GM18909 (cell line): ENCODE data around the gene METTL18.
"Not testable (repeated sequence)": the region's sequence is repeated elsewhere in the genome, so short reads cannot be mapped to it uniquely, and the experiment has no call there.

Experiments used
- ATAC-seq: cut with Tn5 transposase; IDR thresholded peaks from one replicate; pipeline ENCODE4 v1.9.1; 2021; ENCODE audit warnings: mild to moderate bottlenecking; ENCODE audit not compliant: unreplicated experiment, poor library complexity

Gene METTL18

DNA sequence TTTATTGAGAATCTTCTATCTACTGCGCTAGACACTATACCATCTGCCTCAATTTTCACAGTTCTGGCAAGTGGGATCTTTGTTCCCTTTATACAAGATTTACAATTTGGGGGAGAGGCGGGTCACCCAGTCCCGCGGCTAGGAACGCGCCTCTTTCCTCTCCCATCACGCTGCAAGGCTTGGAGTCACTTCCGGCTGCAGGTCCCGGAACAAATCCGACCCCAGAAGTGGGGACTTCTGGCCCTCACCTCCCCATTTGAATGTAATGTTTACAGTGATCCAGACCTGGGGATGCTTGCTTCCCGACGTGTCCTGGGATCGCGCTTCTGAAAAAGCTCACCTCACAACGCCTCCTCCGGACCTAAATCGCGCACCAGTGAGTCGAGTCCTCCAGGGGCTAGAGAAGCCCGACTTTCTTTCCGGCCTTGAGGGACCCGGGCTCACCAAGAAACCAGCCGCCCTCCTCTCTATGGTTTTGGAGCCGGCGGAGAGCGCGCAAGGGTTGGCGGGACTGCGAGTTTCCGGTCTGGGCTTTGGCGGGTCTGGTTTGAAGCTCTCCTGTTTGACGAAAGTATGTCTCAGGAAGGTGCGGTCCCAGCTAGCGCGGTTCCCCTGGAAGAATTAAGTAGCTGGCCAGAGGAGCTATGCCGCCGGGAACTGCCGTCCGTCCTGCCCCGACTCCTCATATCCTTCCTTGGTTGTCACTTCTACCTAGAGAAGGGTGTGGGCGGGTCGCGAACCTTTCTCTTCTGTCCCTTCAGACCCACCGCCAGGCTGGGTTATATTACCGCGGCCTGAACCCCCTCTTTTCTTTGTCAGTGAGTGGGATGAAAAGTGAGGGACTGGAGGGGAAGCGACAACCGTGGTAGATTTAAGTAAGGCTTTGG is at the start of gene METTL18:
METTL18 (minus strand) TSS at position 378 of the 887 bp plus-strand sequence. CDS start 1,212 bp downstream, outside the sequence.
- ATAC-seq, result peak; percentile 96

DNA sequence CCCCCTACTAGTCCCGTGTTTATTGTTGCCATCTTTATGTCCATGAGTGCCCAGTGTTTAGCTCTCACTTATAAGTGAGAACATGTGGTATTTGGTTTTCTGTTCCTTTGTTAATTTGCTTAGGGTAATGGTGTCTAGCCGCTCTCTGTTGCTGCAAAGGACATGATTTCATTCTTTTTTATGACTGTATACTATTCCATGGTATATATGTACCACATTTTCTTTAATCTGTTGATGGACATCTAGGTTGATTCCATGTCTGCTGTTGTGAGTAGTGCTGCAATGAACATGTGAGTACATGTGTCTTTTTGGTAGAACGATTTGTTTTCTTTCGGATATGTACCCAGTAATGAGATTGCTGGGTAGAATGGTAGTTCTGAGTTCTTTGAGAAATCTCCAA is 44.2 kb upstream of the METTL18 start:
- ATAC-seq, result no peak

DNA sequence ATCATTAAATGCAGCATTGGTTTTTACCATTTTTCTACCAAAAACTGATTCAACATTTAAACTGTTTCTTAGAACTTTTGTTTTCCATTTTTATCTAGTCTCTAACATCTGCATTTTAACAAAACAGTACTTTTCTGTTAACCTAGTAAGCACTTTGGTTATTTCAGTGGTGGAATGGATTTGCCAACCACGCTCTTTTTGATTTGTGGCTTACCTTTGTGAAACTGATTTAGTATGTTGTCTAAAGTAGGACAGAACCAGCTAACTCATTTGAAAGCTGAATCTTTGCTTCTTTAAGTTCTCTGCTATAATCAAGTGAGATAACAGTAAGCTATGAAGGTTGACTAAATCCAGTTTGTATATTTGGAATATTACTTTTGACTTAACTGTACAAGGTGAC is 41.5 kb upstream of the METTL18 start:
- ATAC-seq, result no peak

DNA sequence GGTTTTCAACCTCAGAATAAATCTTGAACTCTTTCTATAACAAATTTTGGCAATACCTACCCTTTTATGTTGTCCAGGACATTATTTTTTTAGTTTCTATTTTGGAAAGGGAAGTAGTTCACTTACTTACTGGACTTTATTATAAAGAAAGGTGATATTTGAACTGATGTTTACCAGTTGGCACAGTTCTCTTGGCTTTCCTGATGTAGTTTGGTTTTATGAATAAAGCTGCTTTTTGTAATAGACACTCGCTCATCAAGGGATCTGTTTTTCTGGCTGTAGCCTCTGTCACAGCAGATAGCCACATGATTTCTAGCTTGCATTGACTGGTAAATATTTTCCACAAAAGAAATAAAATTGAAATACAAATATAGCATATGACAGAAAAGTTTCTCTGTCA is 40.9 kb upstream of the METTL18 start:
- no peak for ATAC-seq

DNA sequence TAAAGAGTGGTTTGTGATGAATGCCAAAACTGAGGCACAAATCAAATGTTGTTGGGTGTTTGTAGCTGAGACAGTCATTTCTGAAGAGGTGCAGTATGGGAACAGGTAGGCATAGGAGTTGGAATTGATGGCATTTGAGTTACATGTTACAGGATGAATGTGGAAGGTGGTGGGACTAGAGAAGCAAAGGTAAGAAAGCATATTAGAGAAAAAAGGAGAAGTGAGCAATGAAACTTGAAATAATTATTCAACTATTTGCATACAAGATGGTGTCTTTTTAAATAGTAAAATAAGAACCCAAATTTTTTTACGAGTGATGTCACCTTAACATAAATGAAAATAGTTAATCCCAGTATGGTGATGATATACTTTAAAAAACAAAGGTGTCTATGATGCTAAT is 40.2 kb upstream of the METTL18 start:
- no peak for ATAC-seq

DNA sequence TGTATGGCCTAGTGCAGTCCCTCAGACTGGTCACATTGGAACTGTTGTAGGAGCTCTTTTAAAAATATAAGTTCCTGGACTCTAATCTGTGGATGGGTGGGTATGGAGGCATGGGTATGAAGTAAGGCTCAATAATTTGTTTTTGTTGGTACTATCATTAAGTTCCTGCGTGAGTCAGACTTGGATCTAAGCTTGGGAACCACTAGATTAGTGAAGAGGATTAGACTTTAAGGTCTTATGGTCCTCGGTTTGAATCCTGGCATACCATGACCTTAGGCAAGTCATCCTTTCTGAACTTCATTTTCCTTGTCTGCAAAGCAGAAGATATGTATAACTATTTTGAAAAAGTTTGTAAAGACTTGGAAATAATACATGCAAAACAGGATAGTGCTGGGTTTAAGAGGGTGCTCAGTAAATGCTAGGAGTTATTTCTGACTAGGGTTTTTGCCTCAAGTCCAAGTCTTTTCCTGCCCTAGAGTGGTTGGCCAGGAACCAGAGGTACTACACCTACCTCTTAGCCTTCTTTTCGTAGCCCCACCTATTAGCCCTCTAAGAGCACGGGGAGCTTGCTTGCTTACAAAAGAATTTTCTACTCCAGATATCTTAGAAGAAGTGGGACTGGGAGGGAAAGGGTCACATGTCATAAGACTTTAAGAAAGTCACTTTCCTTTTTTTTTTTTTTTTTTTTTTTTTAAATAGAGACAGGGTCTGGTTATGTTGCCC is 38.6 kb upstream of the METTL18 start:
- no peak for ATAC-seq

DNA sequence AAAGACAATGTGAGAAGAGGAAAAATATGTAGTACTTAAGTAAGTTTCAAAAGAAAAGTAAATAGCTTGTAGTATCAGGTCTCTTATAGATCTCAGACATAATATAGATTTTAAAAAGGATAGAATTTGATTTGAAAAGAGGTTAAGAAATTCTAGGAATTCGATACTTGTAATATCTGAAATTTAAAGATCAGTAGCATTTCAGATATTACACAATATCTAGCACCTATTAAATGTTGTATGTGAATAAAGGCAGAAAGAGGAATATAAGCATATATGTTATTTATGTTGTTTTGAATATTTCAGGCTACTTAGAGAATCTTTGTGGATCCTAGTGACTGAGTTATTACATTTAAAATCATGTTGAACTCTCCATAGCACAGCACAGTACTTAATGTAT is 35.0 kb upstream of the METTL18 start:
- no peak for ATAC-seq

DNA sequence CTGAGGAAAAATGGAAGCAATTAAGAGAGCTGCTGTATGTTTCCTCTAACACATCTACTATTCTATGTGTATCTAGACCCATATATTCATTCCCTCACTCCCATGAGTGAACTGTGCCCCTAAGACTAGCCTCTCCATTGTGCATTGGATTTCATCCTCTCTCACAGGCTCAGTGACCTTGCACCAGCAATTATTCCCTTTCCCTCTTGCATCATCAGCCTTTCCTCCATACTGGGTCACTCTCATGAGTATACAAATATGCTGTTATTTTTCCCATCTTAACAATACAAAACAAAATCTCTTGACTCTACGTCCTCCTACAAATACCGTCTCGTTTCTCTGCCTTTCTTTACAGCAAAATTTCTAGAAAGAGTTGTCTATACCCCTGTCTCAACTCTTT is 29.4 kb upstream of the METTL18 start:
- ATAC-seq, result no peak

DNA sequence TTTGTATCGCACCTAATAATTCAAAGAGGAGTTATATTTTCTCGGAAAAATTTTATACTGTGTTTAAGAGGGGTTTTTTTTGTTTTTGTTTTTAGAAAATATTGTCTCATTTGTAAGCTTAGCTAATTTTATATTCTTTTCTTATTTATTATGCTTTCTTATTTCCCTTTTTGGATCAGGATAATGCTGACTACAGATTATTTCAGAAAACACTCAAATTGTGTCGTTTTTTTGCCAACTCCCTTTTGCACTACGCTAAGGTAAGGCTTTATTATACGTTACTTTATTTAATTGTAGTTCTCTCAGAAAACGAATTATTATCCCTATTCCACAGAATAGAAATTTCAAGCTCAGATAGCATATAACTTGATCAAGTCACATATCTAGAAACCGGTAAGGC is 26.8 kb upstream of the METTL18 start:
- ATAC-seq, result no peak

DNA sequence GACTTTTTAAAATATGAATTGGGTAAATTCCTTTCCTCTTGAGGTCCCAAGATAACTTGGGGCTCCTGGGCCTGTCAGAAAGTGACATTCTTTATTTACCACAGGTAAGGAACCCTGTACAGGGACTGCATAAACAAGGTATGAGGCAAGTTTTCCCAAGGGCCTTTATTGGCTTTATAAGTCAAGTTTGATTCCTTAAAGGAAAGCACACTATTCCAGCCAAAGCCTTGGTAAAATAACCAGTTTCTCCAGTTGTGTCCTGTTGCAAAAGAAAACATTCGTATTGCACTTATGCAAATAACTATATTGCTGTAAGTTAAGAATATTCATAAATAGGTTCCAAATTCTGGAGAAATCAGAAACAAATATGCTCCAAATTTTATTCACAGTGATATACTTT is 21.9 kb upstream of the METTL18 start:
- ATAC-seq, result no peak

DNA sequence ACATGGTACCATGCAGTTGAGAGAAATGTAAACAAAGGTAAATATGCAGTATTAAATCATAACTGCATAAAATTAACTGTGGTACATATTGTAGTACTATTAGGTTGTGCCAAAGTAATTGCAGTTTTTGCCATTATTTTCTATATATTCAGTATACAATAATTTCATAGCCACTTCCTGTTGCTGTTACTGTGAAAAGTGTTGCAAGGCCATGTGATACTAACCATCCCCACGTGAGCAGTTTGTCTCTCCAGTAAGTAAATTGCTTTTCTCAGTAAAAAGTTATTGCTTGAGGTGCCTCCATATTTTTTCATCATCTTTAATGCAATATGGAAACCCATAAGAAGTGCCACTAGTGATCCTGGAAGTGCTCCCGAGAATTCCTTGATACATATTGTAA is 19.6 kb upstream of the METTL18 start:
- no peak for ATAC-seq

DNA sequence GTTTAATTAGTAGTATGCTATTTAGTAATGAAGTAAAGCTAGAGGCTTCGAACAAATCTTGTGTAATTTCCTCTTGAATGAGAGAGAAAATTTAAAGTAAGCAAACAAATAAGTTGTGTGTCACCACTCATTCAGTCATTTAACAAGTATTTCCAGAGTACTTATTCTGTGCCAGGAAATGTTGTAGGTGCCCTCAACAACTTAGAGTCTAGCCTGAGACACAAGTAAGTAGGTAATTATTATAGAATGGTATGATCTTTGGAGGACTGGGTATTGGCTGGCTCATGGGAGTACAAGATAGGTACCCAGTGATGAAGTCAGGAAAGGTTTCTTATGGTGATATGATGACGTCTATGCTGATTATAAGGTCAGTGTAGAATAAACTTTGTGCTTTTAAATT is 17.4 kb upstream of the METTL18 start:
- no peak for ATAC-seq

DNA sequence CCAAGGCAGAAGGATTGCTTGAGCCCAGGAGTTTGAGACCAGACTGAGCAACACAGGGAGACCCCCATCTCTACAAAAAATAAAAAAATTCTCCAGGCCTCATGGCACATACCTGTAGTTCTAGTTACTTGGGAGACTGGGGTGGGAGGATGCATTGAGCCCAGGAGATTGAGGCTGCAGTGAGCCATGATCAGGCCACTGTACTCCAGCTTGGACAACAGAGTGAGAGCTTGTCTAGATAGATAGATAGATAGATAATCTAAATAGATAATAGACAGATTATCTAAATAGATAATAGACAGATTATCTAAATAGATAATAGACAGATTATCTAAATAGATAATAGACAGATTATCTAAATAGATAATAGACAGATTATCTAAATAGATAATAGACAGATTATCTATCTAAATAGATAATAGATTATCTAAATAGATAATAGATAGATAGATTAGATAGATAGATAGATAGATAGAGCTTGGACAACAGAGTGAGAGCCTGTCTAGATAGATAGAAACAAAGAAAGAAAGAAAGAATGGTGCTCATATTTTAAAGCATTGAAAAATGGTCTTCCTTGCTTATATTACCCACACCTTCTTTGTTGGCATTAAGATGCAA is 16.8 kb upstream of the METTL18 start:
- not testable (repeated sequence) for ATAC-seq

DNA sequence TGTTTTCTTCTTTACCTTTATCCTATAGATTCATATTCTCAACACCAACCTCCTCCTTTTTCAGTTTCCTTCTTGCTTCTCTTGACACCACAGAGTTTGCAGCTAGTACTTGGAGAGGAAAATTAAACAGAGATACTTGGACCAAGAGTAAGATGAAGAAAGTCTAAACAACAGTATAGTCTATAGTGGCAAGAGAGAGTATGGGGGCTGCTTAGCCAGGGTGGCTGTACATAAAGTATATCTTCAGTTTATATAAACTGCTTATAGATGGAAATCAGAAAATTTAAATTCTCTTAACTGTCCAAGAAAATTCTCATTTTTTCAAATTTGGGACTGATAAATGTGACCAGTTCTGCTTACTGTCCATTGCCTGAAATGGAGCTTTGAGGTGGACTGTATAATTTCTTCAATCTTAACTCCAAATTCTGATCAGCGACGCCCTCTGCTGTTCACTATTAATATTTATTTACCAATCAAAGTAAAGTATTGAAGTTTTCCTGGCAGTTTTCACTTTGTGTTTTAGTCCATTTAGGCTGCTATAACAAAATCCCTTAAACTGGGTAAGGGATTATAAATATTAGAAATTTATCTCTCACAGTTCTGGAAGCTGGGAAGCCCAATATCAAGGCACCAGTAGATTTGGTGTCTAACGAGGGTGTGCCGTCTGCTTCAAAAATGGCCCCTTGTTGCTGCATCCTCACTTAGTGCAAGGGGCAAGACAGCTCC is 14.8 kb upstream of the METTL18 start:
- no peak for ATAC-seq

DNA sequence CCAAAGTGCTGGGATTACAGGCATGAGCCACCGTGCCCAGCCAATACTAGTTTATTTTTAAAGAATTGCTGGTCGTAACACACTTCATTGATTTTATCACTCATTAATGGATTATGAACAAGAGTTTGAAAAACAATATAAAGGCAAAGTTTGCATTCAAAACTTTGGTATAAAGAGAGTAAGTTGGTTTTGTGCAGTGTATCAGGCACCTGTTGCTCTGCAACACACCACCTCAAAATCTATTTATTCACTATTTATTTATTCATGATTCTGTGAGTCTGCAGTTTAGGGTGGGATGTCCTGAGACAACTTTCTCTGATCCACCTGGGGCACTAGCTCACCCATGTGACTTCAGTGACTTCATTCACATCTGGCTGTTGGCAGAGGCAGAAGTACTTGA is 10.2 kb upstream of the METTL18 start:
- no peak for ATAC-seq

DNA sequence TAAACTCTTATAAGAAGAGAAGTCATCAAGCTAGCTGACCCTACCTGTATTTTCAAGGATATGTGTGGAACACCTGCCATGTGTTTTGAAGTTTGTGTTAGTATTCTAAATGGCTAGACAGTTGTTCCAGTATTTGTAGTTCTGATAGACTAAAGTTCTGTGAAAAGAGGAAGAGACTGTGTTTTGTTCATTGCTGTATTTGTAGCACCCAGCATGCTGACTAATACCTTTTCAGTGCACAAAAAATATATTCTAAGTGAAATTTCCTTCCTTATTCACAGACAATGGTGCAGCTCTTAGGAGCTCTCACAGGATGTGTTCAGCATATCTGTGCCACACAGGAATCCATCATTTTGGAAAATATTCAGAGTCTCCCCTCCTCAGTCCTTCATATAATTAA is 8.2 kb upstream of the METTL18 start:
- no peak for ATAC-seq

DNA sequence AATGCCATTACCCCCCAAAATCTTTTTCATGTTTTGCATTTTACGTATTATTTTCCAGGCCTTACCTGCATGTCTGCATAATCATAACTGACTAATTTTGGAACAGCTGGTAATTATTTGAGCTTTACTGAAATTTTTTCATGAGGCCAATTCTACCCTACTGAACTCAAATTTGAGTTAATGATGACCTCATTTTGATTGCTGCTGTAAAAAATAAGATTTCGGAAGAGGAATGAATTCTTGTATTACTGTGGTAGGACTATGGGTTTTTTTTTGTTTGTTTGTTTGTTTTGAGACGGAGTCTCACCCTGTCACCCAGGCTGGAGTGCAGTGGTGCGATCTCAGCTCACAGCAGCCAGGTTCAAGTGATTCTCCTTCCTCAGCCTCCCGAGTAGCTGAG is 2.6 kb upstream of the METTL18 start:
- no peak for ATAC-seq

DNA sequence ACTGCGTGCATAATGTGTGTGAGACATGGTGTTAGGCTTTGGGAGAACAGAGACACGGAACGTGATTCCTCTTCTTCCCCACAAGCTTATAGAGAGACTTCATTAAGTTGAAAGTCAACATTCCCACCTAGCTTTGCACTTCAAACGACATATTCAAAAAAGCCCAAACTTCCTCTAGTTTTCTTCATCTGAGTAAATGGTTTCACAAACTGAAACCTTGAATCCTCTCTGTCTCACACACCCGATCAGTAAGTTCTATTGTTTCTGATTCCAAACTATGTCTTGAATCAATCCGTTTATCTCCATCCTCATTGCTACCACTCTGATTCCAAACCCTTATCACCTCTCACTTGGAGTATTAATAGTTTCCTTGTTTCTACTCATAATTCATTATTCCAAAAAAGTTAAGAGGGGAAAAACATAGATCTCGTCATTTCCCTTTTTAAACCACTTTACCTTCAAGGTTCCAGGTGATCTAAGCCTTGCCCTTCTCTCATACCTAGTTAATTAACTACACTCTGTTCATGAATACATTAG is 1.6 kb upstream of the METTL18 start:
- ATAC-seq, result no peak

DNA sequence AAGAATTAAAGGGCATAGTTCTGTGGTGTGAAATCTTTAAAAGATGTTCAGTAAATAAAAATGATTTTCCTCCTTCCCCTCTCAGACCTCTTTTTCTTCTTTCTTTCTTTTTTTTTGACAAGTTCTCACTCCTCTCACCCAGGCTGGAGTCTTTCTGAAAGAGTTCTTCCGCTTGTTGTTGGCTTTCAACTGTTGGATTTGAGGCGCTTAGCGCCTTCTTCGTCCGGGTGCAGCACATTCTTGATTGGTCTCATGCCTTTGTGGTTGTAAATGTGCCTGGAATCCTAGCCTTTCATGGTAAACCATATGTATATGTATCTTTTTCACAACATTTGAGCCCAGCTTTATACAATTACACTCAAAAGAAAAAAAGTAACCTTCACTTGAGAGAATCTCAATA is 980 bp upstream of the METTL18 start:
- peak; percentile 27 for ATAC-seq

DNA sequence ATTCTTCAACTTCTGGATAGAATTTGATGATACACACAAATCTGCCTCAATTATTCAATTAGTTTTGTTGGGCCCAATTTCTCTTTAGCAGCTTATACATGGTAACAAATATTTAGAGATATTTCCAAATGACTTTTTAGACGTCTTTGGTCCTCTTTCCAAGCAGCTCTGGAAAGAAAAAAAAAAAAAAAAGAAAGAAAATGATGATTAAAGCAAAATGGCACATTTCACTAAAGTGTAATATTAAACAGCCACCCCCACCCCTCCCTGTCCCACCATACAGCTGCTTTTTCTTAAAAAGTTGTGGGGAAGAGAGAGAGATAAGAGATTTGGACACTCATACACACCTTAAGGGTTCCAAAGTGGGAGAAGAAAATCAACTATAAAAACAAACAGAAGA is 977 bp downstream of the METTL18 start:
- no peak for ATAC-seq
